T-helper 22 cell (primary cell): Measurements from ENCODE around the gene GSTP1.
A peak's percentile ranks its signal among the peaks of the same experiment; 100 is the strongest.
"Not testable (repeated sequence)": the region's sequence is repeated elsewhere in the genome, so short reads cannot be mapped to it uniquely, and the experiment has no call there.

Source experiments
- DNase-seq: peaks from one replicate; pipeline ENCODE4 v3.0.0-alpha.2; 2020; ENCODE audit warnings: low read depth

The GSTP1 gene

GRCh38 chr11:67615728-67616430, 32.3 kb downstream of the GSTP1 start:
- no peak for DNase-seq

GRCh38 chr11:67616431-67617242, 33.0 kb downstream of the GSTP1 start:
- no peak for DNase-seq

GRCh38 chr11:67617243-67617953, 33.8 kb downstream of the GSTP1 start:
- no peak for DNase-seq

- DNase-seq: not testable (repeated sequence)
Measured at GRCh38 chr11:67618901-67619659, 35.5 kb downstream of the GSTP1 start.

GRCh38 chr11:67619683-67620618, 36.3 kb downstream of the GSTP1 start:
- DNase-seq: not testable (repeated sequence)

GRCh38 chr11:67620621-67621020, 37.0 kb downstream of the GSTP1 start:
- not testable (repeated sequence) for DNase-seq

- not testable (repeated sequence) for DNase-seq
Measured at GRCh38 chr11:67621928-67622327, 38.3 kb downstream of the GSTP1 start.

- not testable (repeated sequence) for DNase-seq
Measured at GRCh38 chr11:67622905-67623304, 39.3 kb downstream of the GSTP1 start.

- DNase-seq: not testable (repeated sequence)
Measured at GRCh38 chr11:67623795-67624194, 40.2 kb downstream of the GSTP1 start.

GRCh38 chr11:67626131-67626833, 42.7 kb downstream of the GSTP1 start:
- DNase-seq: not testable (repeated sequence)

- no peak for DNase-seq
Measured at GRCh38 chr11:67626970-67627369, 43.4 kb downstream of the GSTP1 start.

GRCh38 chr11:67627441-67627811, 43.8 kb downstream of the GSTP1 start:
- DNase-seq: no peak

- no peak for DNase-seq
Measured at GRCh38 chr11:67627812-67628624, 44.4 kb downstream of the GSTP1 start.

GRCh38 chr11:67628710-67629385, 45.2 kb downstream of the GSTP1 start:
- no peak for DNase-seq

GRCh38 chr11:67629386-67630227, 46.0 kb downstream of the GSTP1 start, which contains the start of gene NUDT8:
TSS of gene NUDT8 (minus strand) at chr11:67629937. CDS start at chr11:67629911, 26 bp downstream.
- peak; percentile 71 for DNase-seq

GRCh38 chr11:67630228-67630942, 46.8 kb downstream of the GSTP1 start:
- DNase-seq: peak; percentile 91

GRCh38 chr11:67630943-67631331, 47.3 kb downstream of the GSTP1 start:
- DNase-seq: no peak
